Trophoblast cell (in vitro differentiated cells and primary cell): ENCODE data around the gene NFIX.
A peak's percentile ranks its signal among the peaks of the same experiment; 100 is the strongest.

Source experiments
- DNase-seq, 2 donors: peaks; one replicate each; pipeline ENCODE4 v3.0.0-alpha.2; 2016
- H2AFZ ChIP-seq: 2 replicates; pipeline ENCODE4 v1.6.1; 2013; ENCODE audit warnings: low read length, moderate library complexity, mild to moderate bottlenecking; ENCODE audit not compliant: insufficient read depth, poor library complexity
- H2AK5ac ChIP-seq: 2 replicates; pipeline ENCODE4 v1.6.1; 2013; ENCODE audit warnings: mild to moderate bottlenecking, low read length
- H2BK120ac ChIP-seq: 2 replicates; pipeline ENCODE4 v1.6.1; 2013; ENCODE audit warnings: low read length, mild to moderate bottlenecking, moderate library complexity; ENCODE audit not compliant: insufficient read depth, poor library complexity
- H2BK12ac ChIP-seq: 2 replicates; pipeline ENCODE4 v1.6.1; 2013; ENCODE audit warnings: mild to moderate bottlenecking, low read length, moderate library complexity
- H2BK5ac ChIP-seq: 2 replicates; pipeline ENCODE4 v1.6.1; 2013; ENCODE audit warnings: low read length, low read depth, moderate library complexity, mild to moderate bottlenecking; ENCODE audit not compliant: poor library complexity
- H3K14ac ChIP-seq: 2 replicates; pipeline ENCODE4 v1.6.1; 2013; ENCODE audit warnings: mild to moderate bottlenecking, low read length
- H3K18ac ChIP-seq: 2 replicates; pipeline ENCODE4 v1.6.1; 2013; ENCODE audit warnings: mild to moderate bottlenecking, low read length
- H3K23ac ChIP-seq: 2 replicates; pipeline ENCODE4 v1.6.1; 2013; ENCODE audit warnings: low read length
- H3K27ac ChIP-seq: 2 replicates; pipeline ENCODE4 v1.5.1; 2013; ENCODE audit warnings: low read depth, mild to moderate bottlenecking, inconsistent platforms, low read length, moderate library complexity
- H3K27me3 ChIP-seq: 2 replicates; pipeline ENCODE4 v1.6.1; 2013; ENCODE audit warnings: inconsistent platforms, mild to moderate bottlenecking, low read length, moderate library complexity; ENCODE audit not compliant: insufficient read depth
- H3K36me3 ChIP-seq, 2 experiments: 1 replicate in 1 of 2; 2 replicates in 1 of 2; pipeline ENCODE4 v1.6.1; 2013; ENCODE audit warnings: low read length in 2 of 2, mild to moderate bottlenecking in 2 of 2, moderate library complexity in 1 of 2; ENCODE audit not compliant: insufficient read depth in 2 of 2, control insufficient read depth in 1 of 2
- H3K4ac ChIP-seq: 2 replicates; pipeline ENCODE4 v1.6.1; 2013; ENCODE audit warnings: low read depth, mild to moderate bottlenecking, low read length, moderate library complexity
- H3K4me1 ChIP-seq, 2 experiments: 1 replicate in 1 of 2; 2 replicates in 1 of 2; pipeline ENCODE4 v1.6.1; 2013; ENCODE audit warnings: low read length in 2 of 2, mild to moderate bottlenecking in 2 of 2, moderate library complexity in 1 of 2; ENCODE audit not compliant: insufficient read depth in 2 of 2, control insufficient read depth in 1 of 2
- H3K4me2 ChIP-seq: 2 replicates; pipeline ENCODE4 v1.6.1; 2013; ENCODE audit warnings: inconsistent platforms, mild to moderate bottlenecking, low read length, moderate library complexity
- H3K4me3 ChIP-seq: 2 replicates; pipeline ENCODE4 v1.5.1; 2013; ENCODE audit warnings: mild to moderate bottlenecking, low read depth, low read length, inconsistent platforms
- H3K79me1 ChIP-seq: one replicate; pipeline ENCODE4 v1.6.1; 2013; ENCODE audit warnings: low read length
- H3K79me2 ChIP-seq: 2 replicates; pipeline ENCODE4 v1.6.1; 2013; ENCODE audit warnings: low read length, mild to moderate bottlenecking; ENCODE audit not compliant: control insufficient read depth, insufficient read depth, poor library complexity
- H3K9ac ChIP-seq: 2 replicates; pipeline ENCODE4 v1.6.1; 2013; ENCODE audit warnings: mild to moderate bottlenecking, low read length
- H3K9me3 ChIP-seq: 2 replicates; pipeline ENCODE4 v1.6.1; 2013; ENCODE audit warnings: low read depth, mild to moderate bottlenecking, control low read depth, inconsistent platforms, low read length; ENCODE audit not compliant: insufficient read depth
- H4K12ac ChIP-seq: 2 replicates; pipeline ENCODE4 v1.6.1; 2013; ENCODE audit warnings: low read depth, mild to moderate bottlenecking, low read length, moderate library complexity
- H4K8ac ChIP-seq: 2 replicates; pipeline ENCODE4 v1.6.1; 2013; ENCODE audit warnings: low read depth, mild to moderate bottlenecking, low read length, moderate library complexity
- H4K91ac ChIP-seq: one replicate; pipeline ENCODE4 v1.6.1; 2013; ENCODE audit warnings: low read depth, mild to moderate bottlenecking, low read length, moderate library complexity
- WGBS: extraction: QIAGEN DNeasy Blood & Tissue Kit; methylation state at CpG from one replicate; pipeline ENCODE4 v1.1.7; 2013; ENCODE audit warnings: missing lambda C conversion rate; ENCODE audit not compliant: insufficient read length, insufficient coverage; ENCODE audit errors: extremely low coverage; 5-methylcytosine and 5-hydroxymethylcytosine counted together

NFIX gene

GRCh38 chr19:13092606-13093235 lies 97.4 kb downstream of the NFIX start:
- Histone ChIP-seq H4K8ac (no peak overlapping the region), H2BK5ac (no peak overlapping the region), H3K23ac (no peak overlapping the region)

GRCh38 chr19:13093407-13094105 lies 98.3 kb downstream of the NFIX start:
- no peak overlapping the region for H4K8ac ChIP-seq
- no peak overlapping the region for H4K12ac ChIP-seq
- H3K4me3 ChIP-seq, result no peak overlapping the region
- H3K79me2 ChIP-seq, result no peaks in the 10 kb centered on the region
- no peak overlapping the region for H2BK120ac ChIP-seq
- H2BK12ac ChIP-seq, result no peak overlapping the region
- no peak overlapping the region for H3K9ac ChIP-seq
- H4K91ac ChIP-seq, result no peak overlapping the region
- no peak overlapping the region for H3K14ac ChIP-seq
- H3K23ac ChIP-seq, result no peak overlapping the region
- H2AFZ ChIP-seq, result no peak overlapping the region
- no peak overlapping the region for H3K4me2 ChIP-seq
- no peaks in the 10 kb centered on the region for H3K36me3 ChIP-seq
- H3K27ac ChIP-seq, result no peak overlapping the region
- H3K27me3 ChIP-seq, result peaks cover 49% of the 10 kb centered on the region
- H3K9me3 ChIP-seq, result peaks cover 2% of the 10 kb centered on the region
- no peaks in the 10 kb centered on the region for H3K79me1 ChIP-seq
- no peak overlapping the region for H2AK5ac ChIP-seq
- no CpG with 5 or more reads among the region's 12 CpGs for WGBS
- H2BK5ac ChIP-seq, result no peak overlapping the region
- H3K4ac ChIP-seq, result no peak overlapping the region
- H3K18ac ChIP-seq, result no peak overlapping the region
- peak; percentile 75 to 83 for DNase-seq
- H3K4me1 ChIP-seq, result peaks cover 0 to 2% of the 10 kb centered on the region in 2 experiments

More at GRCh38 chr19:13092606-13093235, 97.4 kb downstream of the NFIX start:
- H2AK5ac ChIP-seq, result no peak overlapping the region
- no peak overlapping the region for H3K18ac ChIP-seq
- no peak overlapping the region for H3K9ac ChIP-seq
- no peak overlapping the region for H2BK12ac ChIP-seq
- no peak overlapping the region for H3K4me3 ChIP-seq
- no peaks in the 10 kb centered on the region for H3K36me3 ChIP-seq
- no peak overlapping the region for H3K14ac ChIP-seq
- no CpG with 5 or more reads among the region's 14 CpGs for WGBS
- H4K12ac ChIP-seq, result no peak overlapping the region
- H3K27ac ChIP-seq, result no peak overlapping the region
- H3K27me3 ChIP-seq, result peaks cover 43% of the 10 kb centered on the region
- H3K9me3 ChIP-seq, result peaks cover 2% of the 10 kb centered on the region
- no peaks in the 10 kb centered on the region for H3K4me1 ChIP-seq
- no peak overlapping the region for H3K4ac ChIP-seq
- H2BK120ac ChIP-seq, result no peak overlapping the region
- no peak for DNase-seq
- no peaks in the 10 kb centered on the region for H3K79me2 ChIP-seq
- no peaks in the 10 kb centered on the region for H3K79me1 ChIP-seq
- no peak overlapping the region for H3K4me2 ChIP-seq
- H2AFZ ChIP-seq, result no peak overlapping the region
- H4K91ac ChIP-seq, result no peak overlapping the region

DNA sequence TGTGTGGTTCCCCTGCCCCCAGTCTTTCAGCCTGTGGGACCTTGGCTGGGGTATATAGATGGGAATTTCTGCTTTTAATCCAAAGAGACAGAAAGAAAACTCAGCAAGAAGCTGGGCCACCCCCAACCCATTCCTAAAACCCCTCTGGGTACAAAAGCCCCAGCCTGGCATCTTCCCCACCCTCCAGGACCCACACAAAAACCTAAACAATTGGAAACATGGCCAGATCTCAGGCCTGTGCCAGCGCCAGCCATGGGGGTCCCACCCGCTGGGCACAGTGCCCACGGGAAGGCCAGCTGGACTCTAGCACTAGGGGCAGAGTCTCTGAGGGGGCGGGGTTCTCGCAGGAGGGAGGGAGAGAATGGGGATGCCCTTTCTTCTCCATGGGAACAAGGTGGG lies 98.8 kb downstream of the NFIX start:
- no peak overlapping the region for H4K12ac ChIP-seq
- no peak for DNase-seq
- H2BK5ac ChIP-seq, result no peak overlapping the region
- no peak overlapping the region for H3K9ac ChIP-seq
- no peak overlapping the region for H2AFZ ChIP-seq
- no peak overlapping the region for H2AK5ac ChIP-seq
- no peak overlapping the region for H3K18ac ChIP-seq
- no peaks in the 10 kb centered on the region for H3K79me1 ChIP-seq
- no CpG with 5 or more reads among the region's 5 CpGs for WGBS
- H3K14ac ChIP-seq, result no peak overlapping the region
- no peaks in the 10 kb centered on the region for H3K79me2 ChIP-seq
- no peak overlapping the region for H3K27ac ChIP-seq
- no peak overlapping the region for H3K4me2 ChIP-seq
- H3K4me3 ChIP-seq, result no peak overlapping the region
- H3K36me3 ChIP-seq, result no peaks in the 10 kb centered on the region
- peaks cover 5% of the 10 kb centered on the region for H3K9me3 ChIP-seq
- no peak overlapping the region for H4K91ac ChIP-seq
- H3K23ac ChIP-seq, result no peak overlapping the region
- H2BK12ac ChIP-seq, result no peak overlapping the region
- no peak overlapping the region for H4K8ac ChIP-seq
- H3K4ac ChIP-seq, result no peak overlapping the region
- H3K27me3 ChIP-seq, result peaks cover 54% of the 10 kb centered on the region
- no peak overlapping the region for H2BK120ac ChIP-seq
- H3K4me1 ChIP-seq, result peaks cover under 1 to 3% of the 10 kb centered on the region in 2 experiments

GRCh38 chr19:13094771-13095392 lies 99.6 kb downstream of the NFIX start:
- Histone ChIP-seq H4K91ac (no peak overlapping the region), H4K8ac (no peak overlapping the region), H3K27ac (no peak overlapping the region), H3K9ac (no peak overlapping the region), H3K4me1 (peaks cover 5 to 8% of the 10 kb centered on the region in 2 experiments), H3K4me2 (no peak overlapping the region), H2BK5ac (no peak overlapping the region), H2BK12ac (no peak overlapping the region), H2AFZ (no peak overlapping the region), H3K23ac (no peak overlapping the region), H3K79me1 (no peaks in the 10 kb centered on the region), H3K4ac (no peak overlapping the region), H3K79me2 (no peaks in the 10 kb centered on the region), H2AK5ac (no peak overlapping the region), H3K27me3 (peaks cover 62% of the 10 kb centered on the region), H3K9me3 (peaks cover 6% of the 10 kb centered on the region), H3K4me3 (no peak overlapping the region), H4K12ac (no peak overlapping the region), H3K14ac (no peak overlapping the region), H2BK120ac (no peak overlapping the region), H3K18ac (no peak overlapping the region), H3K36me3 (no peaks in the 10 kb centered on the region)
- DNase-seq, result no peak
- no CpG with 5 or more reads among the region's 16 CpGs for WGBS
